OCI-LY7 (cell line): ENCODE results near the gene SMARCC1. TPM values are rescaled to one million over a fixed set of nuclear protein-coding genes. Genes with fewer than 3 reads are reported as not detected.
A peak's percentile ranks its signal among the peaks of the same experiment; 100 is the strongest.

ENCODE experiments used
- BruUV-seq: library from RNA; stranded (reverse); fragments of 400-500 nt; replicated peaks from 2 replicates; lab custom pipeline; 2021; lab: Mats Ljungman, UMichigan
- CTCF ChIA-PET: fragments of 300-600 bp; sonication (Branson Sonifier 250); formaldehyde crosslinking; loops from one replicate; lab custom pipeline; 2022; ENCODE audit warnings: antibody characterized with exemption; ENCODE audit not compliant: unreplicated experiment; lab: Charles Lee
- POLR2A ChIA-PET: fragments of 300-600 bp; sonication (Branson Sonifier 250); formaldehyde crosslinking; loops from one replicate; lab custom pipeline; 2022; ENCODE audit warnings: antibody characterized with exemption; lab: Charles Lee
- DNase-seq: peaks from one replicate; pipeline ENCODE4 v3.0.0-alpha.2; 2015; ENCODE audit warnings: low spot score
- H2AFZ ChIP-seq: fragments of 200-600 bp; sonication (generic), shearing (Covaris generic); 2 replicates; pipeline ENCODE4 v1.6.1; 2014; ENCODE audit warnings: mild to moderate bottlenecking, antibody characterized with exemption, low read length, moderate library complexity
- H3K27ac ChIP-seq: fragments of 200-600 bp; sonication (generic); 2 replicates; pipeline ENCODE4 v1.5.1; 2014; ENCODE audit warnings: mixed run types, low read depth, mild to moderate bottlenecking, moderate library complexity, low read length, inconsistent platforms; ENCODE audit not compliant: poor library complexity, severe bottlenecking
- H3K36me3 ChIP-seq: fragments of 200-600 bp; sonication (generic); 2 replicates; pipeline ENCODE4 v1.6.1; 2014; ENCODE audit warnings: mild to moderate bottlenecking, antibody characterized with exemption, low read length, moderate library complexity, mixed read lengths; ENCODE audit not compliant: insufficient read depth
- H3K4me1 ChIP-seq: fragments of 200-600 bp; sonication (generic); 2 replicates; pipeline ENCODE4 v1.5.1; 2014; ENCODE audit warnings: mild to moderate bottlenecking, low read length; ENCODE audit not compliant: insufficient read depth, poor library complexity, severe bottlenecking
- H3K4me2 ChIP-seq: fragments of 200-600 bp; sonication (generic); 2 replicates; pipeline ENCODE4 v1.6.1; 2014; ENCODE audit warnings: mild to moderate bottlenecking, low read length
- H3K4me3 ChIP-seq: fragments of 200-600 bp; sonication (generic); 2 replicates; pipeline ENCODE4 v1.5.1; 2014; ENCODE audit warnings: mild to moderate bottlenecking, low read depth, low read length; ENCODE audit not compliant: poor library complexity, severe bottlenecking
- H3K79me2 ChIP-seq: fragments of 200-600 bp; sonication (generic); 2 replicates; pipeline ENCODE4 v1.6.1; 2016; ENCODE audit warnings: low read depth, mild to moderate bottlenecking, low read length, moderate library complexity, mixed read lengths; ENCODE audit not compliant: insufficient read depth
- H3K9me2 ChIP-seq: fragments of 200-600 bp; sonication (generic); 2 replicates; pipeline ENCODE4 v1.6.1; 2016; ENCODE audit warnings: mild to moderate bottlenecking, low read length, mixed read lengths; ENCODE audit not compliant: insufficient read depth
- H3K9me3 ChIP-seq: fragments of 200-600 bp; sonication (generic); 2 replicates; pipeline ENCODE4 v1.6.1; 2014; ENCODE audit warnings: mild to moderate bottlenecking, mixed run types, low read length, mixed read lengths
- H4K20me1 ChIP-seq: fragments of 200-600 bp; sonication (generic); 2 replicates; pipeline ENCODE4 v1.6.1; 2014; ENCODE audit warnings: mild to moderate bottlenecking, antibody characterized with exemption, low read length, moderate library complexity, mixed read lengths; ENCODE audit not compliant: insufficient read depth
- EZH2phosphoT487 ChIP-seq: fragments of 200-600 bp; sonication (generic); IDR thresholded peaks from 2 replicates; pipeline ENCODE4 v1.6.1; 2018; ENCODE audit warnings: low read depth, borderline replicate concordance, mild to moderate bottlenecking, mixed run types, antibody characterized with exemption, low read length, moderate library complexity, mixed read lengths
- intact Hi-C: fragments of 100-400 bp; cut with micrococcal nuclease; formaldehyde crosslinking; loops from one replicate; pipeline ENCODE4 v1.10.0; 2022; ENCODE audit not compliant: unreplicated experiment
- total RNA-seq, 2 experiments: library from RNA; depleted of rRNA in 1 of 2; stranded (reverse); fragments of >200 nt in 1 of 2; shearing (Covaris generic) in 1 of 2; gene quantifications; 2 replicates each; pipeline ENCODE4 v1.2.3, GENCODE V29; 2014 to 2022
- TF ChIP-seq, protein P1 (sequence below): fragments of 200-600 bp; sonication (generic); conservative IDR thresholded peaks from 2 replicates; pipeline ENCODE4 v1.5.1; 2014; ENCODE audit warnings: mild to moderate bottlenecking, antibody characterized with exemption, low read length, moderate library complexity, mixed read lengths

The SMARCC1 gene
- total RNA-seq, 2 experiments from 2014 or later: 83.2 to 176 TPM

DNA sequence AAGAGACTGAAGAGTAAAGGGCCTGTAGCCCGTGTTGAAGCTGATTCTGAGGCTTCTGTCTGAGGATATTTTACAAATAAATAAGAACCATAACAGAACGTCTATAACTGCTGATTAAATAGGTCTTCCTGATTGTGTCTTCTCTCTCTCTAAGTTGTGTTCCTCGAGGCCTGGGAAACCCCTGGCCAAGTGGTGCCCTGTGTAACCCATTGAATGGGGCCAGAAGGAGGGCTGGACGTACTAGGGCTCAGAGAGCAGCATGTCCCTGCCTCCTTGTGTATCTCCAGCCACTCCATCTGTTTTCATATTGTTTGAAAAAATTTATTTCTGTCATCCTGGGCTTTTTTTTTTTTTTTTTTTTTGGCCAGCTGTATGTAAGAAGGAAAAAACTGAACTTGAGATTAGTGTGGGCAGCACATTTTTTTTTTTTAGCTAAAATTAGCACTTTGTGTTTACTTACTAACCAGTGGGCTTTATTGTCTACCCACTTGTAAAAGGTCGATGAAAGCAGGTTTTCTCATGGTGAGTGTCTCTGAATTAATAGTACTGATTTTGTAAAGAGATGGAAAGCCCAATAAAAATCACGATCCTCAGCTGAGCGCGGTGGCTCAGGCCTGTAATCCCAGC lies 32.0 kb upstream of the SMARCC1 start:
- H3K4me1 ChIP-seq: no peaks in the 10 kb centered on the region
- TF ChIP-seq, protein P1, sequence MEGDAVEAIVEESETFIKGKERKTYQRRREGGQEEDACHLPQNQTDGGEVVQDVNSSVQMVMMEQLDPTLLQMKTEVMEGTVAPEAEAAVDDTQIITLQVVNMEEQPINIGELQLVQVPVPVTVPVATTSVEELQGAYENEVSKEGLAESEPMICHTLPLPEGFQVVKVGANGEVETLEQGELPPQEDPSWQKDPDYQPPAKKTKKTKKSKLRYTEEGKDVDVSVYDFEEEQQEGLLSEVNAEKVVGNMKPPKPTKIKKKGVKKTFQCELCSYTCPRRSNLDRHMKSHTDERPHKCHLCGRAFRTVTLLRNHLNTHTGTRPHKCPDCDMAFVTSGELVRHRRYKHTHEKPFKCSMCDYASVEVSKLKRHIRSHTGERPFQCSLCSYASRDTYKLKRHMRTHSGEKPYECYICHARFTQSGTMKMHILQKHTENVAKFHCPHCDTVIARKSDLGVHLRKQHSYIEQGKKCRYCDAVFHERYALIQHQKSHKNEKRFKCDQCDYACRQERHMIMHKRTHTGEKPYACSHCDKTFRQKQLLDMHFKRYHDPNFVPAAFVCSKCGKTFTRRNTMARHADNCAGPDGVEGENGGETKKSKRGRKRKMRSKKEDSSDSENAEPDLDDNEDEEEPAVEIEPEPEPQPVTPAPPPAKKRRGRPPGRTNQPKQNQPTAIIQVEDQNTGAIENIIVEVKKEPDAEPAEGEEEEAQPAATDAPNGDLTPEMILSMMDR: no peak
- no peak for TF ChIP-seq EZH2phosphoT487
- H3K79me2 ChIP-seq: no peaks in the 10 kb centered on the region
- ChIA-PET CTCF (no interaction called here), POLR2A (interaction anchor here (0.6 to 1.0 kb wide), 4 partner anchors 10 to 286 kb away, joined by 3 to 4 read pairs (median 4); no protein-coding TSS in a partner anchor)
- H3K9me2 ChIP-seq: no peaks in the 10 kb centered on the region
- no peak overlapping the region for H3K27ac ChIP-seq
- H3K4me2 ChIP-seq: no peak overlapping the region
- intact Hi-C loops: no loop called here
- H3K36me3 ChIP-seq: peaks cover 60% of the 10 kb centered on the region
- no peak for DNase-seq
- H3K4me3 ChIP-seq: no peak overlapping the region
- H2AFZ ChIP-seq: no peak overlapping the region
- H4K20me1 ChIP-seq: no peaks in the 10 kb centered on the region
- peaks cover 5% of the 10 kb centered on the region; the same call in 1 of the 2 replicates for H3K9me3 ChIP-seq
- BruUV-seq: no TSS peak

DNA sequence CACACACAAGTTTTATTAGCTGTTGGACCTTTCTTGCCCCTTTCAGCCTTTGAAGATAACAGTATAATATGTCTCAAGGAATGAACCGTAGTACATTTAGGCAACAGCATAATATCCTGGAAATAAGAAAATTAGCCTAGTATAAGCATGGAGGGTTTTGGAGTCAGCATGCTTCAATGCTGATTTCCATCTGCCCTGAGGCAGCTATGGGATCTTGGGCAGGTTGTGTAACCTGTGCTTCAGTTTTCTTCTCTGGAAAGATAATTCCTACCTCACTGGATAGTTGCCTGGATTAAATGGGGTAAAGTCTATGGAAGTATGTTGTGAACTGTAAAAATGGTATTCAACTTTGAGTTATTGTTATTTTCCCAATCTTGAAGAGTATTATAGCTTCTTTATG lies 22.9 kb upstream of the SMARCC1 start:
- H3K4me3 ChIP-seq: no peak overlapping the region
- no peaks in the 10 kb centered on the region for H3K9me2 ChIP-seq
- no peak overlapping the region for H3K27ac ChIP-seq
- POLR2A ChIA-PET: interaction anchor here (1.1 to 1.2 kb wide), 2 partner anchors 11 to 19 kb away, joined by 3 to 6 read pairs; no protein-coding TSS in a partner anchor
- DNase-seq: no peak
- peaks cover 12% of the 10 kb centered on the region for H3K79me2 ChIP-seq
- peak overlapping the region; percentile 94 for H3K4me2 ChIP-seq
- H2AFZ ChIP-seq: no peak overlapping the region
- TF ChIP-seq, protein P1: no peak
- TF ChIP-seq EZH2phosphoT487: no peak
- peaks cover 8% of the 10 kb centered on the region for H3K4me1 ChIP-seq
- H3K9me3 ChIP-seq: no peaks in the 10 kb centered on the region
- TSS peak; percentile 54 for BruUV-seq
- H4K20me1 ChIP-seq: no peaks in the 10 kb centered on the region
- CTCF ChIA-PET: no interaction called here
- H3K36me3 ChIP-seq: peaks cover 19% of the 10 kb centered on the region
- intact Hi-C loops: loop anchor here (5.0 kb wide), 1 partner anchor 282 kb away; no protein-coding TSS in a partner anchor

DNA sequence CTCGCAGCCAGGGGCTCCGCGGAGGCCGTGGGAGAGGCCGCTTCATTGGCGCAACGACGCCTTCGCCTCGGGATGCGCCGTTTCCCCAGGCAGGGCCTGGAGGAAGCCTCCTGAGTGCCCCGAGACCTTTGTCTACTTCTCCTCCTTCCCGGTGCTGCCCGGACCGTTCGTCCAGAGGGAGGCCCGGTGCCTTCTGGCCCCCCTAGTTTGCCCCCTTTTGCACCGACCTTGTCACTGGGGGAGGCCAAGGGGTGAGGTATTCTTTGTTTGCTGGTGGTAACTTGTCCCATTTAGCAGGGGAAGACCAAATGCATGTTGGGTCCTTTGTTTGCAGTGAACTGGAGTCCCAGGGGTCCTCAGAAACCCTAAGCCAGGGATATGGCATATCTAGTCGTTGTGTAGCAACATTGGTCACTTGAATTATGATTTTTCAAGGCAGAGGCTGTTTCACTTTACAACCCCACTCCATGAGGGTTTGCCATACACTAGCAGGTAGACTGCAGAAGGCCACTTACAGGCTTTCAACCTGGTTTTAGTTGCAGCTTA lies 21.9 kb upstream of the SMARCC1 start:
- Histone ChIP-seq H3K79me2 (peaks cover 12% of the 10 kb centered on the region), H3K4me1 (peaks cover 8% of the 10 kb centered on the region), H3K9me3 (no peaks in the 10 kb centered on the region), H3K4me2 (peak overlapping the region; percentile 94), H3K4me3 (peak overlapping the region; percentile 90), H4K20me1 (no peaks in the 10 kb centered on the region), H2AFZ (peak overlapping the region; percentile 97), H3K36me3 (peaks cover 16% of the 10 kb centered on the region), H3K27ac (peak overlapping the region; percentile 69), H3K9me2 (no peaks in the 10 kb centered on the region)
- no peak for TF ChIP-seq EZH2phosphoT487
- TF ChIP-seq, protein P1: no peak
- no TSS peak for BruUV-seq
- ChIA-PET POLR2A (interaction anchor here (0.7 to 1.1 kb wide), 2 partner anchors 10 to 20 kb away, joined by 3 read pairs; no protein-coding TSS in a partner anchor), CTCF (no interaction called here)
- DNase-seq: no peak
- intact Hi-C loops: loop anchor here (5.0 kb wide), 1 partner anchor 281 kb away; no protein-coding TSS in a partner anchor
